ENCODE measurements around the gene KL. TPM values are rescaled to one million over a fixed set of nuclear protein-coding genes. Genes with fewer than 3 reads are reported as not detected.

Gene KL
- total RNA-seq, 1 experiment from 2014 or later: 1.5 TPM

DNA sequence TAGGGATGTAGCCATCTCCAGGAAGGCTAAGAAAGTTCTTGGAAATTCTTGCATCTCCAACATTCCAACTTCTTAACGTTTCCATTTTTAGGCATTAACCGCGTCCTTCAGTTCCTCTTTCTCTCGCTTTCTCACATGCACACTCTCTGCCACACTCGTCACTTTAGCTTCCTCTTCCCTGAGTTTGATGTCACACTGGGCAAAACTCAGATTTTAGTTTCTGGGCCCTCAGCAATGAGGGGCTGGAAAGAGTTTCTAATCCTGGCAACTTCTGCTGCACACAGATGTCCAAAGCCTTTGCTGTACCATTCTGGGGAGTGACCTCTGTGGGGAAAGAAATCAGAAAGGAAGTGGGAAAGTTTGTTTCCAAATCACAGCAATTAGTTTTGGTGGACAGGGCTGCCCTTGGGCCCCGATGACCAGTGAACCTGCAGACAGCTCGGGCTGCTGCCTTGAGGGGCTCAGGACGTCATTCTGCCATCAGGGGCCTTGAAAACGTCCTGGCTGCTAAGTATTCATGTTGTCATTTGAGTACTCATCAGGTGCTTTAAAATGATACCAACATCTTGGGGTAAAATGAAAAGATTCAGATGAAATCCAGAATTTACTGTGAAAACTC, 89.3 kb downstream of the KL start:
- H3K4me1 ChIP-seq (ENCODE audit: insufficient read depth, low read length, poor library complexity, severe bottlenecking): peaks cover 22% of the 10 kb centered on the region
- CTCF ChIA-PET: no interaction called here

DNA sequence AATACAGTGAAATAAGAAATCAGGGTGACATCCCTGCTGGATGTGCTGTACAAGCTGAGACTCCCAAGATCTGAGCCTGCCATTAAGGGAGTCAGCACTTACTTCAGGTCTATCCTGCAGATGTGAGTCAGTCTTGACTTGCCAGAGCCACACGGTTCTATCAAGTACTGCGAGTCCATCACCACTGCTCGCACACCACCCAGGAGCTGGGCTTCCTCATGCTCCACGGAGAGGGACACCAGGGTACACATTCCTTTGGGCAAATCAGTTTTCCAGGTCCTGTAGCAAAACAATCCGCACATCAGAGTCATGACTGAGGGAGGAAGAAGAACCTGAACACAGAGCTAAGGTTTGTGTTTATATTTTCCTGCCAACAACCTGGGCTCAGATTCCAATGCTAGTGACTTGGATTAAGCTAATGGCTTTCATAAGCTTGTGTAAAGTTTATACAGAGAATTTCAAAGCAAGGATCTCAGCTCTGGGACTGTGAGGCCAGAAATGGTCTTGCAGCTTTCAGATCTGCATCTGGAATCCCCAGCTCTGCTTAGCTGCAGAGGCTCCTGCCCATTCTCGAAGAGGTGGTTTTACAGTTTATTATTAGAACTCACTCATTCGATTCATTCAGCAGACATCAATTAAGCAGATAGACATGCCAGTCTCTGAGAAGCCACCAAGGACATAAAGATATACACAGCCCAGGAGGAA, 90.6 kb downstream of the KL start:
- ChIA-PET CTCF (no interaction called here), POLR2A (ENCODE audit: low non-redundant PET) (no interaction called here)
- H3K9me3 ChIP-seq (ENCODE audit: low read depth, low read length, poor library complexity, severe bottlenecking): no peaks in the 10 kb centered on the region
- H3K36me3 ChIP-seq (ENCODE audit: insufficient read depth, low read length, poor library complexity, severe bottlenecking): peaks cover 68% of the 10 kb centered on the region
- TF ChIP-seq, protein P1, sequence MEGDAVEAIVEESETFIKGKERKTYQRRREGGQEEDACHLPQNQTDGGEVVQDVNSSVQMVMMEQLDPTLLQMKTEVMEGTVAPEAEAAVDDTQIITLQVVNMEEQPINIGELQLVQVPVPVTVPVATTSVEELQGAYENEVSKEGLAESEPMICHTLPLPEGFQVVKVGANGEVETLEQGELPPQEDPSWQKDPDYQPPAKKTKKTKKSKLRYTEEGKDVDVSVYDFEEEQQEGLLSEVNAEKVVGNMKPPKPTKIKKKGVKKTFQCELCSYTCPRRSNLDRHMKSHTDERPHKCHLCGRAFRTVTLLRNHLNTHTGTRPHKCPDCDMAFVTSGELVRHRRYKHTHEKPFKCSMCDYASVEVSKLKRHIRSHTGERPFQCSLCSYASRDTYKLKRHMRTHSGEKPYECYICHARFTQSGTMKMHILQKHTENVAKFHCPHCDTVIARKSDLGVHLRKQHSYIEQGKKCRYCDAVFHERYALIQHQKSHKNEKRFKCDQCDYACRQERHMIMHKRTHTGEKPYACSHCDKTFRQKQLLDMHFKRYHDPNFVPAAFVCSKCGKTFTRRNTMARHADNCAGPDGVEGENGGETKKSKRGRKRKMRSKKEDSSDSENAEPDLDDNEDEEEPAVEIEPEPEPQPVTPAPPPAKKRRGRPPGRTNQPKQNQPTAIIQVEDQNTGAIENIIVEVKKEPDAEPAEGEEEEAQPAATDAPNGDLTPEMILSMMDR (conservative IDR thresholded peaks at IDR 0.05; ENCODE audit: low read depth, low read length): no peak
- no peak for TF ChIP-seq EZH2 (IDR thresholded peaks at IDR 0.05; ENCODE audit: borderline replicate concordance, low read depth, low read length, poor library complexity, severe bottlenecking)
- BruUV-seq (replicated peaks): no TSS peak
- no peak for DNase-seq (ENCODE audit: low spot score)
- intact Hi-C loops (cut with micrococcal nuclease; ENCODE audit: unreplicated experiment): no loop called here
- no peak overlapping the region for H3K4me3 ChIP-seq (ENCODE audit: low read depth, low read length, poor library complexity, severe bottlenecking)
- no peaks in the 10 kb centered on the region for H3K27me3 ChIP-seq (replicated peaks; ENCODE audit: insufficient read depth, low read depth, low read length, poor library complexity)
- peaks cover 32% of the 10 kb centered on the region for H3K4me1 ChIP-seq (ENCODE audit: insufficient read depth, low read length, poor library complexity, severe bottlenecking)
- H3K27ac ChIP-seq (ENCODE audit: low read depth, low read length, poor library complexity, severe bottlenecking): no peak overlapping the region

More for the DNA sequence above, 89.3 kb downstream of the KL start:
- no TSS peak for BruUV-seq (replicated peaks)
- H3K36me3 ChIP-seq (ENCODE audit: insufficient read depth, low read length, poor library complexity, severe bottlenecking): peaks cover 56% of the 10 kb centered on the region
- intact Hi-C loops (cut with micrococcal nuclease; ENCODE audit: unreplicated experiment): no loop called here
- no peak for DNase-seq (ENCODE audit: low spot score)
- H3K27me3 ChIP-seq (replicated peaks; ENCODE audit: insufficient read depth, low read depth, low read length, poor library complexity): no peaks in the 10 kb centered on the region
- H3K27ac ChIP-seq (ENCODE audit: low read depth, low read length, poor library complexity, severe bottlenecking): no peak overlapping the region
- POLR2A ChIA-PET (ENCODE audit: low non-redundant PET): no interaction called here
- no peak overlapping the region for H3K4me3 ChIP-seq (ENCODE audit: low read depth, low read length, poor library complexity, severe bottlenecking)
- TF ChIP-seq, protein P1 (conservative IDR thresholded peaks at IDR 0.05; ENCODE audit: low read depth, low read length): no peak
- no peak for TF ChIP-seq EZH2 (IDR thresholded peaks at IDR 0.05; ENCODE audit: borderline replicate concordance, low read depth, low read length, poor library complexity, severe bottlenecking)
- H3K9me3 ChIP-seq (ENCODE audit: low read depth, low read length, poor library complexity, severe bottlenecking): no peaks in the 10 kb centered on the region

DNA sequence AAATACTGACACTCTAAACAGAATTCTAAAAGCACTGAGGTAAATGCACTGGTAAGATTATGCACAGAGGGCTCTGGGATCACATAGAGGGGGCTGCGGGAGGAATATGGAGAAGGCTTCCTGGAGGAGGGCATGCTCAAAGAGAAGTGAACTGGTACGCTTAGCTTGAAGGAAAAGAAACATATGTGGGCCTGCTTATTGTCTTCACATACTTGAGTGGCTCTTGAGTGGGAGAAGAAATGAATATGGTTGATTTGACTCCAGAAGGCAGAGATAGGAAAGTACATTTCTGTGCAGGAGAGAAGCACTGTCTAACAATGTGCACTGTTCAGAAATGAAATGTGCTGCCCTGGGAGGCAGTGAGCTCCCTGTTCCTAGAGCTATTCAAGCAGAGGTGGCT, 91.1 kb downstream of the KL start:
- ChIA-PET CTCF (no interaction called here), POLR2A (ENCODE audit: low non-redundant PET) (no interaction called here)
- Histone ChIP-seq H3K36me3 (ENCODE audit: insufficient read depth, low read length, poor library complexity, severe bottlenecking) (peaks cover 74% of the 10 kb centered on the region), H3K9me3 (ENCODE audit: low read depth, low read length, poor library complexity, severe bottlenecking) (no peaks in the 10 kb centered on the region), H3K27ac (ENCODE audit: low read depth, low read length, poor library complexity, severe bottlenecking) (no peak overlapping the region), H3K27me3 (replicated peaks; ENCODE audit: insufficient read depth, low read depth, low read length, poor library complexity) (no peaks in the 10 kb centered on the region), H3K4me1 (ENCODE audit: insufficient read depth, low read length, poor library complexity, severe bottlenecking) (peaks cover 36% of the 10 kb centered on the region), H3K4me3 (ENCODE audit: low read depth, low read length, poor library complexity, severe bottlenecking) (no peak overlapping the region)
- no peak for DNase-seq (ENCODE audit: low spot score)
- intact Hi-C loops (cut with micrococcal nuclease; ENCODE audit: unreplicated experiment): no loop called here
- TF ChIP-seq, protein P1 (conservative IDR thresholded peaks at IDR 0.05; ENCODE audit: low read depth, low read length): no peak
- no peak for TF ChIP-seq EZH2 (IDR thresholded peaks at IDR 0.05; ENCODE audit: borderline replicate concordance, low read depth, low read length, poor library complexity, severe bottlenecking)
- BruUV-seq (replicated peaks): no TSS peak

Measured in A673 (cell line).